ENCODE results near the gene ABRAXAS1.

GRCh38 chr4:83490876-83491450 is 6.1 kb upstream of the ABRAXAS1 start:
- TF ChIP-seq ZNF384 (IDR thresholded peaks at IDR 0.05) = no peak
- TF ChIP-seq FOXK2 (IDR thresholded peaks at IDR 0.05) = no peak
- TF ChIP-seq HDGF (IDR thresholded peaks at IDR 0.05; ENCODE audit: borderline replicate concordance) = no peak
- no peak for TF ChIP-seq SUZ12 (IDR thresholded peaks at IDR 0.05)
- TF ChIP-seq ELF4 (IDR thresholded peaks at IDR 0.05) = no peak
- no peak for TF ChIP-seq TARDBP (IDR thresholded peaks at IDR 0.05)
- no peak for TF ChIP-seq FOXA1 (IDR thresholded peaks at IDR 0.05)
- TF ChIP-seq FOXM1 (IDR thresholded peaks at IDR 0.05; ENCODE audit: borderline replicate concordance) = no peak

All from HEK293T (cell line).